Measurements from ENCODE around the gene MMP28.
A peak's percentile ranks its signal among the peaks of the same experiment; 100 is the strongest.

The MMP28 gene

DNA sequence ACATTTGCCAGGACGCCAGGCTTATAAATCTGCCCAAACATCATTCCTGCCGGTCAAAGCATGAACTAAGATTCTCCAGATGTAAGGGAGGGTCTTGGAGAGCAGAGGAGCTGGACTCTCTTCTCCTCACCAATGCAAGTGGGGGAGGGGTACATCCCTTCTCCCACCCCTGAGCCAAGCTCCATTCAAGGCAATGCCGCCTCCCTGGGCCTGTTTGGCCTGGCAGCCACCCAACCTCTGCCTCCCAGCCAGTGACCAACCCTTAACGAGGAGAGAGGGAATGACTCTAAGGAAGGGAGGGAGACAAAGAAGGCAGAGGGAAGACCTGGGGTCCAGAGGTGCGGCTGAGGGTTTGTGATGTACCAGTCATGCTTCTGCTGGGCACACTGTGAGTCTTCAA, 20.9 kb downstream of the MMP28 start:
- H3K18ac ChIP-seq (ENCODE audit: low read length), result peak overlapping the region; percentile 76
- H2AFZ ChIP-seq (ENCODE audit: low read length), result peak overlapping the region; percentile 80
- peaks cover 0 to 38% (median 3%) of the 10 kb centered on the region in 3 experiments for H3K27me3 ChIP-seq (ENCODE audit: control insufficient read depth in 3 of 3, insufficient read depth in 3 of 3, low read depth in 1 of 3, low read length in 3 of 3)
- H2AK5ac ChIP-seq (ENCODE audit: low read depth, low read length), result peak overlapping the region; percentile 20
- H3K79me1 ChIP-seq (ENCODE audit: low read depth, low read length), result peaks cover 2% of the 10 kb centered on the region
- H3K4me3 ChIP-seq (ENCODE audit: low read length in 2 of 2), result no peak overlapping the region
- peak overlapping the region; percentile 7 for H3K9ac ChIP-seq (ENCODE audit: low read depth, low read length, poor library complexity)
- WGBS, 2 donors (ENCODE audit: extremely low coverage in 2 of 2, insufficient read length in 2 of 2, insufficient replicate concordance in 1 of 2), result no CpG with 5 or more reads among the region's 5 CpGs
- H2BK5ac ChIP-seq (ENCODE audit: low read length), result no peak overlapping the region
- H3K4me2 ChIP-seq (ENCODE audit: insufficient read depth, low read length, poor library complexity, severe bottlenecking), result no peak overlapping the region
- no peak overlapping the region for H3K4ac ChIP-seq (ENCODE audit: low read length)
- H3K27ac ChIP-seq (replicated peaks; ENCODE audit: low read length), result no peak overlapping the region
- no peaks in the 10 kb centered on the region for H3K36me3 ChIP-seq (replicated peaks in 1 of 2; ENCODE audit: control insufficient read depth in 2 of 2, insufficient read depth in 2 of 2, low read length in 2 of 2)
- no peak overlapping the region for H4K8ac ChIP-seq (ENCODE audit: low read depth, low read length)
- no peak overlapping the region for H2BK120ac ChIP-seq (ENCODE audit: low read depth, low read length)
- peak overlapping the region; percentile 59 for H2BK12ac ChIP-seq (ENCODE audit: low read length)
- H3K23ac ChIP-seq (ENCODE audit: low read depth, low read length, poor library complexity), result peak overlapping the region; percentile 45
- no peak overlapping the region for H3K14ac ChIP-seq (ENCODE audit: low read length)
- H2BK15ac ChIP-seq (ENCODE audit: low read length), result peak overlapping the region; percentile 59
- no peak overlapping the region for H4K91ac ChIP-seq (ENCODE audit: low read depth, low read length, poor library complexity)
- no peak for DNase-seq (ENCODE audit: low spot score)
- H3K4me1 ChIP-seq (ENCODE audit: control insufficient read depth in 2 of 2, insufficient read depth in 1 of 2, low read depth in 1 of 2, low read length in 2 of 2), result peaks cover 10 to 27% of the 10 kb centered on the region in 2 donors
- H3K9me3 ChIP-seq (replicated peaks in 1 of 2; ENCODE audit: control insufficient read depth in 2 of 2, insufficient read depth in 1 of 2, low read depth in 1 of 2, low read length in 2 of 2), result no peaks in the 10 kb centered on the region

GRCh38 chr17:35773679-35774425, 21.6 kb downstream of the MMP28 start:
- DNase-seq (ENCODE audit: low spot score), result no peak

GRCh38 chr17:35773129-35773528, 22.3 kb downstream of the MMP28 start:
- H2AK5ac ChIP-seq (ENCODE audit: low read depth, low read length), result peak overlapping the region; percentile 95
- no peaks in the 10 kb centered on the region for H3K36me3 ChIP-seq (replicated peaks in 1 of 2; ENCODE audit: control insufficient read depth in 2 of 2, insufficient read depth in 2 of 2, low read length in 2 of 2)
- no peaks in the 10 kb centered on the region for H3K9me3 ChIP-seq (replicated peaks in 1 of 2; ENCODE audit: control insufficient read depth in 2 of 2, insufficient read depth in 1 of 2, low read depth in 1 of 2, low read length in 2 of 2)
- H3K27me3 ChIP-seq (ENCODE audit: control insufficient read depth in 3 of 3, insufficient read depth in 3 of 3, low read depth in 1 of 3, low read length in 3 of 3), result peaks cover 0 to 24% (median 0%) of the 10 kb centered on the region in 3 experiments
- no peak overlapping the region for H3K9ac ChIP-seq (ENCODE audit: low read depth, low read length, poor library complexity)
- H2BK12ac ChIP-seq (ENCODE audit: low read length), result peak overlapping the region; percentile 75
- H3K14ac ChIP-seq (ENCODE audit: low read length), result peak overlapping the region; percentile 63
- peaks cover 2% of the 10 kb centered on the region for H3K79me1 ChIP-seq (ENCODE audit: low read depth, low read length)
- H2BK5ac ChIP-seq (ENCODE audit: low read length), result no peak overlapping the region
- peak overlapping the region; percentile 92 for H3K18ac ChIP-seq (ENCODE audit: low read length)
- no peak overlapping the region for H3K27ac ChIP-seq (replicated peaks; ENCODE audit: low read length)
- H3K4ac ChIP-seq (ENCODE audit: low read length), result no peak overlapping the region
- H3K23ac ChIP-seq (ENCODE audit: low read depth, low read length, poor library complexity), result peak overlapping the region; percentile 44
- WGBS, 2 donors (ENCODE audit: extremely low coverage in 2 of 2, insufficient read length in 2 of 2, insufficient replicate concordance in 1 of 2), result no CpG with 5 or more reads among the region's 20 CpGs
- H2AFZ ChIP-seq (ENCODE audit: low read length), result peak overlapping the region; percentile 80
- no peak overlapping the region for H3K4me2 ChIP-seq (ENCODE audit: insufficient read depth, low read length, poor library complexity, severe bottlenecking)
- no peak for DNase-seq (ENCODE audit: low spot score)
- no peak overlapping the region for H4K91ac ChIP-seq (ENCODE audit: low read depth, low read length, poor library complexity)
- H4K8ac ChIP-seq (ENCODE audit: low read depth, low read length), result no peak overlapping the region
- H2BK15ac ChIP-seq (ENCODE audit: low read length), result peak overlapping the region; percentile 59
- H3K4me3 ChIP-seq (ENCODE audit: low read length in 2 of 2), result no peak overlapping the region
- peaks cover 10 to 25% of the 10 kb centered on the region in 2 donors for H3K4me1 ChIP-seq (ENCODE audit: control insufficient read depth in 2 of 2, insufficient read depth in 1 of 2, low read depth in 1 of 2, low read length in 2 of 2)
- no peak overlapping the region for H2BK120ac ChIP-seq (ENCODE audit: low read depth, low read length)

More at GRCh38 chr17:35773679-35774425, 21.6 kb downstream of the MMP28 start:
- Histone ChIP-seq H3K9me3 (replicated peaks in 1 of 2; ENCODE audit: control insufficient read depth in 2 of 2, insufficient read depth in 1 of 2, low read depth in 1 of 2, low read length in 2 of 2) (no peaks in the 10 kb centered on the region), H3K4me1 (ENCODE audit: control insufficient read depth in 2 of 2, insufficient read depth in 1 of 2, low read depth in 1 of 2, low read length in 2 of 2) (peaks cover 10 to 26% of the 10 kb centered on the region in 2 donors), H3K18ac (ENCODE audit: low read length) (peak overlapping the region; percentile 68), H3K14ac (ENCODE audit: low read length) (peak overlapping the region; percentile 47), H2AFZ (ENCODE audit: low read length) (peak overlapping the region; percentile 80), H2BK12ac (ENCODE audit: low read length) (no peak overlapping the region), H2AK5ac (ENCODE audit: low read depth, low read length) (peak overlapping the region; percentile 95), H4K91ac (ENCODE audit: low read depth, low read length, poor library complexity) (no peak overlapping the region), H2BK5ac (ENCODE audit: low read length) (no peak overlapping the region), H3K27ac (replicated peaks; ENCODE audit: low read length) (peak overlapping the region; percentile 13), H2BK120ac (ENCODE audit: low read depth, low read length) (no peak overlapping the region), H3K4me2 (ENCODE audit: insufficient read depth, low read length, poor library complexity, severe bottlenecking) (no peak overlapping the region), H2BK15ac (ENCODE audit: low read length) (peak overlapping the region; percentile 59), H3K36me3 (replicated peaks in 1 of 2; ENCODE audit: control insufficient read depth in 2 of 2, insufficient read depth in 2 of 2, low read length in 2 of 2) (no peaks in the 10 kb centered on the region), H3K9ac (ENCODE audit: low read depth, low read length, poor library complexity) (no peak overlapping the region), H3K79me1 (ENCODE audit: low read depth, low read length) (peaks cover 2% of the 10 kb centered on the region), H3K4me3 (ENCODE audit: low read length in 2 of 2) (no peak overlapping the region), H3K27me3 (ENCODE audit: control insufficient read depth in 3 of 3, insufficient read depth in 3 of 3, low read depth in 1 of 3, low read length in 3 of 3) (peaks cover 0 to 31% (median 3%) of the 10 kb centered on the region in 3 experiments), H3K4ac (ENCODE audit: low read length) (no peak overlapping the region), H4K8ac (ENCODE audit: low read depth, low read length) (no peak overlapping the region), H3K23ac (ENCODE audit: low read depth, low read length, poor library complexity) (no peak overlapping the region)
- no CpG with 5 or more reads among the region's 10 CpGs for WGBS, 2 donors (ENCODE audit: extremely low coverage in 2 of 2, insufficient read length in 2 of 2, insufficient replicate concordance in 1 of 2)

DNA sequence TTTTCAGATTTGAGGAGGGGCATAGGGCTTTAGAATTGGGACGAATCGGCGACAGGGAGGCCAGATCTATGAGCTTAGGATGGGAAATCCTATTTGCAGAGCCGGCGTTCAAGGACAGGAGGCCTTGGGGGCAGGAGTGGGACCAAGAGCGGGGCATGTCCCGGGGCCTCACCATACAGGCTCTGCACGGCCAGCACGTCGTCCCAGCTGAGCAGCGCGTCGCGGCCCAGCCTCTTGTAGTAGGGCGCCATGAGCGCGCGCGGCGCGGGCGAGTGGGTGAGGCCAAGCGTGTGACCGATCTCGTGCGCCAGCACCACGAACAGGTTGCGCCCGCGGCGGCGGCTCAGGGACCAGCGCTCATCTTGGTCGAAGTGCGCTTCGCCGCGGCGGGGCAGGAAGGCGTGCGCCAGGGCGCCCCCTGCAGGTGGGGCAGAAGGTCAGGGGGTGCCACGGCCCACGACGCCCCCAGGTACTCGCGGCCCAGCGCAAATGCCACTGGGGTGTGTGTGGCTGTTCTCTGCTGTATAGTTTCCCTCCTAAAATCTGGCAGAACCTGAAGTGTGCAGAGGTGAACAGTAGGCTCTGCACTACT, 25.4 kb downstream of the MMP28 start:
- Histone ChIP-seq H3K23ac (ENCODE audit: low read depth, low read length, poor library complexity) (no peak overlapping the region), H3K9me3 (replicated peaks in 1 of 2; ENCODE audit: control insufficient read depth in 2 of 2, insufficient read depth in 1 of 2, low read depth in 1 of 2, low read length in 2 of 2) (no peaks in the 10 kb centered on the region), H3K9ac (ENCODE audit: low read depth, low read length, poor library complexity) (no peak overlapping the region), H2AK5ac (ENCODE audit: low read depth, low read length) (no peak overlapping the region), H2BK12ac (ENCODE audit: low read length) (no peak overlapping the region), H2BK120ac (ENCODE audit: low read depth, low read length) (no peak overlapping the region), H2BK15ac (ENCODE audit: low read length) (no peak overlapping the region), H3K4me3 (ENCODE audit: low read length in 2 of 2) (peak overlapping the region in 1 of 2 donors; percentile 13), H3K4me1 (ENCODE audit: control insufficient read depth in 2 of 2, insufficient read depth in 1 of 2, low read depth in 1 of 2, low read length in 2 of 2) (peaks cover 20 to 35% of the 10 kb centered on the region in 2 donors), H2BK5ac (ENCODE audit: low read length) (no peak overlapping the region), H4K8ac (ENCODE audit: low read depth, low read length) (no peak overlapping the region), H3K4me2 (ENCODE audit: insufficient read depth, low read length, poor library complexity, severe bottlenecking) (no peak overlapping the region), H3K4ac (ENCODE audit: low read length) (no peak overlapping the region), H3K18ac (ENCODE audit: low read length) (peak overlapping the region; percentile 16), H3K36me3 (replicated peaks in 1 of 2; ENCODE audit: control insufficient read depth in 2 of 2, insufficient read depth in 2 of 2, low read length in 2 of 2) (no peaks in the 10 kb centered on the region), H3K79me1 (ENCODE audit: low read depth, low read length) (peaks cover 2% of the 10 kb centered on the region), H2AFZ (ENCODE audit: low read length) (no peak overlapping the region), H3K14ac (ENCODE audit: low read length) (no peak overlapping the region), H4K91ac (ENCODE audit: low read depth, low read length, poor library complexity) (no peak overlapping the region), H3K27ac (replicated peaks; ENCODE audit: low read length) (no peak overlapping the region), H3K27me3 (ENCODE audit: control insufficient read depth in 3 of 3, insufficient read depth in 3 of 3, low read depth in 1 of 3, low read length in 3 of 3) (peaks cover 0 to 7% (median 0%) of the 10 kb centered on the region in 3 experiments)
- no CpG with 5 or more reads among the region's 48 CpGs for WGBS, 2 donors (ENCODE audit: extremely low coverage in 2 of 2, insufficient read length in 2 of 2, insufficient replicate concordance in 1 of 2)
- DNase-seq (ENCODE audit: low spot score), result no peak

Measured in neuronal stem cell (in vitro differentiated cells).